GM12878 (cell line): Measurements from ENCODE around the gene YKT6. TPM values are rescaled to one million over a fixed set of nuclear protein-coding genes. Genes with fewer than 3 reads are reported as not detected.

Experiments
- CBX3 ChIP-seq: fragments of 200-600 bp; sonication (generic); IDR thresholded peaks from 2 replicates; pipeline ENCODE4 v1.6.1; 2016; ENCODE audit warnings: low read depth, borderline replicate concordance
- CEBPZ ChIP-seq: fragments of 150-350 bp; IDR thresholded peaks from 2 replicates; pipeline ENCODE4 v1.6.1; 2016; ENCODE audit warnings: low read depth, low read length
- EZH2 ChIP-seq: IDR thresholded peaks from 2 replicates; pipeline ENCODE4 v1.6.1; 2012; ENCODE audit warnings: low read depth, mild to moderate bottlenecking, control low read depth, inconsistent platforms, low read length, borderline replicate concordance; ENCODE audit not compliant: control insufficient read depth
- FOXK2 ChIP-seq: fragments of 450-650 bp; IDR thresholded peaks from 2 replicates; pipeline ENCODE4 v1.6.1; 2017; ENCODE audit warnings: mild to moderate bottlenecking, moderate library complexity
- GABPA ChIP-seq: IDR thresholded peaks from 2 replicates; pipeline ENCODE4 v1.6.1; 2014; ENCODE audit warnings: antibody characterized with exemption, low read depth, mild to moderate bottlenecking, inconsistent platforms
- IRF3 ChIP-seq: fragments of 450-650 bp; IDR thresholded peaks from 2 replicates; pipeline ENCODE4 v1.6.1; 2014; ENCODE audit warnings: mild to moderate bottlenecking
- MEF2B ChIP-seq: fragments of 450-650 bp; IDR thresholded peaks from 2 replicates; pipeline ENCODE4 v1.6.1; 2018; ENCODE audit warnings: mild to moderate bottlenecking, moderate library complexity; ENCODE audit not compliant: partially characterized antibody, poor library complexity, severe bottlenecking
- MYC ChIP-seq: IDR thresholded peaks from 2 replicates; pipeline ENCODE4 v1.6.1; 2011; ENCODE audit warnings: mild to moderate bottlenecking, low read length, moderate library complexity, inconsistent platforms; ENCODE audit not compliant: insufficient read depth, insufficient replicate concordance, insufficient read length, severe bottlenecking
- NFYA ChIP-seq: IDR thresholded peaks from 2 replicates; pipeline ENCODE4 v1.6.1; 2011; ENCODE audit warnings: low read depth, mild to moderate bottlenecking, low read length, improper control_type of control experiment, borderline replicate concordance
- NRF1 ChIP-seq: conservative IDR thresholded peaks from 2 replicates; pipeline ENCODE4 v1.6.1; 2011; ENCODE audit warnings: mild to moderate bottlenecking, low read depth, low read length, improper control_type of control experiment
- PBX3 ChIP-seq: IDR thresholded peaks from 2 replicates; pipeline ENCODE4 v1.6.1; 2011; ENCODE audit warnings: mild to moderate bottlenecking, low read depth, low read length, moderate library complexity; ENCODE audit not compliant: insufficient replicate concordance
- POLR2AphosphoS5 ChIP-seq: IDR thresholded peaks from 2 replicates; pipeline ENCODE4 v1.6.1; 2011; ENCODE audit warnings: mild to moderate bottlenecking, low read length, inconsistent platforms
- RB1 ChIP-seq: fragments of 450-650 bp; formaldehyde crosslinking; IDR thresholded peaks from 2 replicates; pipeline ENCODE4 v1.6.1; 2017; ENCODE audit warnings: mild to moderate bottlenecking, borderline replicate concordance
- SPI1 ChIP-seq: IDR thresholded peaks from 2 replicates; pipeline ENCODE4 v1.6.1; 2011; ENCODE audit warnings: low read depth, mild to moderate bottlenecking, low read length, moderate library complexity, borderline replicate concordance; ENCODE audit not compliant: insufficient read depth
- SREBF2 ChIP-seq: IDR thresholded peaks from 2 replicates; pipeline ENCODE4 v1.6.1; 2012; ENCODE audit warnings: mild to moderate bottlenecking, low read length
- STAT1 ChIP-seq: fragments of 450-650 bp; conservative IDR thresholded peaks from 2 replicates; pipeline ENCODE4 v1.6.1; 2014; ENCODE audit warnings: antibody characterized with exemption, mild to moderate bottlenecking
- SUZ12 ChIP-seq: fragments of 200-600 bp; sonication (generic); IDR thresholded peaks from one replicate; pipeline ENCODE4 v1.6.1; 2018; ENCODE audit warnings: antibody characterized with exemption, mild to moderate bottlenecking; ENCODE audit not compliant: unreplicated experiment
- ZBTB40 ChIP-seq: fragments of 450-650 bp; IDR thresholded peaks from 2 replicates; pipeline ENCODE4 v1.6.1; 2016; ENCODE audit warnings: mild to moderate bottlenecking, moderate library complexity, borderline replicate concordance
- polyA plus RNA-seq, 11 experiments: library from polyadenylated mRNA; depleted of rRNA in 4 of 11; unstranded in 6 of 11; stranded (reverse) in 5 of 11; fragments of >200 nt; fragmentation: Nextera tagmentation in 4 of 11; fragmentation: Illumina TruSeq in 1 of 11; extraction: Ambion mirVana in 4 of 11; extraction: Trizol in 1 of 11; gene quantifications; 1 replicate in 1 of 11; 2 replicates in 10 of 11; pipeline versions ENCODE4 v1.2.1 to v1.2.3, GENCODE V29; 2011 to 2016; ENCODE audit warnings: inconsistent platforms in 2 of 11, missing spikeins in 2 of 11, low read depth in 1 of 11
- total RNA-seq, 4 experiments: library from RNA; depleted of rRNA in 3 of 4; stranded (reverse); fragments of >200 nt in 3 of 4; fragmentation: Illumina TruSeq in 1 of 4; extraction: Trizol in 1 of 4; gene quantifications; 2 replicates each; pipeline versions ENCODE4 v1.2.1 to v1.2.3, GENCODE V29; 2013 to 2021

YKT6 gene
- total and polyA plus RNA-seq, 10 of the 15 experiments (the other 5 are each of a cell fraction or from before 2014, with no cell fraction given), result 1.7 to 95.2 (median 70.5) TPM

- TF ChIP-seq CEBPZ (no peak), NRF1 (peak; percentile 57), FOXK2 (peak; percentile 76), ZBTB40 (no peak; the same call in 1 of the 2 replicates), PBX3 (peak; percentile 49), POLR2AphosphoS5 (no peak), RB1 (no peak; the same call in 1 of the 2 replicates), EZH2 (no peak), NFYA (no peak), SUZ12 (no peak), CBX3 (no peak), MYC (peak; percentile 79), STAT1 (peak; percentile 66; the same call in 1 of the 2 replicates), SREBF2 (no peak), GABPA (no peak), MEF2B (peak; percentile 97), SPI1 (peak; percentile 53; the same call in 1 of the 2 replicates), IRF3 (no peak)
These were observed 57.0 kb downstream of the YKT6 start (continued) for GRCh38 chr7:44257618-44258422.
